Neural progenitor cell (in vitro differentiated cells): ENCODE results near the gene CCDC80.

ENCODE experiments used
- CTCF ChIP-seq: fragments of 200-600 bp; sonication (generic); IDR thresholded peaks from 2 replicates; pipeline ENCODE4 v1.5.1; 2017; ENCODE audit warnings: antibody characterized with exemption, mild to moderate bottlenecking
- EZH2phosphoT487 ChIP-seq: fragments of 200-600 bp; sonication (generic); IDR thresholded peaks from 2 replicates; pipeline ENCODE4 v1.6.1; 2017; ENCODE audit warnings: antibody characterized with exemption

GRCh38 chr3:112682361-112682760 is 41.4 kb upstream of the CCDC80 start:
- TF ChIP-seq CTCF (no peak), EZH2phosphoT487 (no peak)
